DND-41 (cell line): ENCODE measurements around the gene FAM131A.

Experiments
- ATAC-seq: fragments of 200-7000 bp; cut with Tn5 transposase; 3 replicates; pipeline ENCODE4 v1.9.1; 2021; ENCODE audit warnings: low read depth; ENCODE audit not compliant: insufficient read depth
- DNase-seq: peaks from one replicate; pipeline ENCODE4 v3.0.0-alpha.2; 2020
- H2AFZ ChIP-seq: 2 replicates; pipeline ENCODE4 v1.6.0; 2012; ENCODE audit warnings: low read depth, low read length
- H3K27ac ChIP-seq: 2 replicates; pipeline ENCODE4 v1.5.1; 2012; ENCODE audit warnings: low read length, inconsistent platforms
- H3K27me3 ChIP-seq: fragments of 200-600 bp; sonication (generic); 2 replicates; pipeline ENCODE4 v1.6.0; 2012; ENCODE audit warnings: low read length, mild to moderate bottlenecking, inconsistent platforms; ENCODE audit not compliant: insufficient read depth, poor library complexity
- H3K36me3 ChIP-seq: 2 replicates; pipeline ENCODE4 v1.5.1; 2012; ENCODE audit warnings: low read length, inconsistent platforms; ENCODE audit not compliant: insufficient read depth
- H3K4me1 ChIP-seq: 2 replicates; pipeline ENCODE4 v1.5.1; 2012; ENCODE audit warnings: mild to moderate bottlenecking, low read length; ENCODE audit not compliant: insufficient read depth
- H3K4me2 ChIP-seq: 2 replicates; pipeline ENCODE4 v1.6.0; 2012; ENCODE audit warnings: mild to moderate bottlenecking, moderate library complexity, low read length, inconsistent platforms; ENCODE audit not compliant: insufficient read depth
- H3K4me3 ChIP-seq, 2 experiments: fragments of 200-600 bp in 1 of 2; shearing (Covaris generic) in 1 of 2; 2 replicates each; pipeline ENCODE4 v1.5.1; 2012 to 2016; ENCODE audit warnings: inconsistent platforms in 2 of 2, low read length in 2 of 2, mild to moderate bottlenecking in 2 of 2, low read depth in 1 of 2, moderate library complexity in 1 of 2
- H3K79me2 ChIP-seq: 2 replicates; pipeline ENCODE4 v1.6.0; 2012; ENCODE audit warnings: low read length, inconsistent platforms; ENCODE audit not compliant: insufficient read depth
- H3K9ac ChIP-seq: 2 replicates; pipeline ENCODE4 v1.6.0; 2012; ENCODE audit warnings: low read depth, mild to moderate bottlenecking, inconsistent platforms, low read length, moderate library complexity
- H3K9me3 ChIP-seq: 2 replicates; pipeline ENCODE4 v1.5.1; 2012; ENCODE audit warnings: low read length, moderate library complexity, mild to moderate bottlenecking, inconsistent platforms; ENCODE audit not compliant: insufficient read depth, severe bottlenecking
- H4K20me1 ChIP-seq: 2 replicates; pipeline ENCODE4 v1.6.0; 2012; ENCODE audit warnings: low read length; ENCODE audit not compliant: insufficient read depth
- CTCF ChIP-seq: IDR thresholded peaks from 2 replicates; pipeline ENCODE4 v1.5.1; 2012; ENCODE audit warnings: borderline replicate concordance, low read length, moderate library complexity, mild to moderate bottlenecking; ENCODE audit not compliant: poor library complexity, severe bottlenecking; ENCODE audit errors: extremely low read depth
- EZH2 ChIP-seq: IDR thresholded peaks from 3 replicates; pipeline ENCODE4 v1.6.1; 2012; ENCODE audit warnings: borderline replicate concordance, low read depth, mild to moderate bottlenecking, moderate library complexity, low read length, inconsistent platforms; ENCODE audit not compliant: severe bottlenecking

Gene FAM131A

GRCh38 chr3:184337399-184337714, at the start of gene FAM131A:
FAM131A (plus strand) TSS chr3:184337600; CDS start chr3:184337631, 31 bp downstream.
- TF ChIP-seq EZH2 (no peak), CTCF (no peak)

GRCh38 chr3:184289426-184289938, 47.9 kb upstream of the FAM131A start:
- peaks cover 7% of the 10 kb centered on the region for H3K27me3 ChIP-seq
- H2AFZ ChIP-seq, result no peak overlapping the region
- H3K9ac ChIP-seq, result no peak overlapping the region
- H3K4me1 ChIP-seq, result no peaks in the 10 kb centered on the region
- H3K36me3 ChIP-seq, result no peaks in the 10 kb centered on the region
- no peaks in the 10 kb centered on the region for H3K9me3 ChIP-seq
- ATAC-seq (peak; percentile 90), DNase-seq (peak; percentile 73)
- TF ChIP-seq EZH2, result no peak
- peak; percentile 82 for TF ChIP-seq CTCF
- no peak overlapping the region for H3K4me3 ChIP-seq
- H3K79me2 ChIP-seq, result no peaks in the 10 kb centered on the region
- no peak overlapping the region for H3K27ac ChIP-seq
- H3K4me2 ChIP-seq, result no peak overlapping the region
- no peaks in the 10 kb centered on the region for H4K20me1 ChIP-seq

More at GRCh38 chr3:184337399-184337714, at the start of gene FAM131A:
- Histone ChIP-seq H3K27ac (peak within 1 kb of the TSS; percentile 46), H3K9me3 (no peaks in the 10 kb centered on the region), H3K79me2 (peaks cover 11% of the 10 kb centered on the region), H3K4me2 (peak within 1 kb of the TSS; percentile 68), H3K4me1 (peaks cover 26% of the 10 kb centered on the region), H3K36me3 (peaks cover 31% of the 10 kb centered on the region), H3K9ac (peak within 1 kb of the TSS; percentile 50), H4K20me1 (peaks cover 41% of the 10 kb centered on the region), H3K4me3 (peak within 1 kb of the TSS; percentile 20 to 56; a peak in 3 of 4 replicates), H3K27me3 (no peaks in the 10 kb centered on the region), H2AFZ (no peak within 1 kb of the TSS)
- ATAC-seq, result no peak
- no peak for DNase-seq

- Histone ChIP-seq H4K20me1 (no peaks in the 10 kb centered on the region), H3K27me3 (peaks cover 7% of the 10 kb centered on the region), H3K4me1 (no peaks in the 10 kb centered on the region), H3K79me2 (no peaks in the 10 kb centered on the region), H3K4me3 (no peak overlapping the region), H3K36me3 (no peaks in the 10 kb centered on the region), H3K27ac (no peak overlapping the region), H3K4me2 (no peak overlapping the region), H3K9ac (no peak overlapping the region), H2AFZ (no peak overlapping the region), H3K9me3 (no peaks in the 10 kb centered on the region)
- ATAC-seq (no peak), DNase-seq (no peak)
- TF ChIP-seq EZH2 (no peak), CTCF (no peak)
These were observed 47.1 kb upstream of the FAM131A start for GRCh38 chr3:184290331-184290730.
